Measurements from ENCODE around the gene ATPAF1. TPM values are rescaled to one million over a fixed set of nuclear protein-coding genes. Genes with fewer than 3 reads are reported as not detected.

ATPAF1 gene
- total and polyA plus RNA-seq, 9 donors: 42.5 to 59.4 (median 50.8) TPM

GRCh38 chr1:46639547-46639946 lies 28.6 kb downstream of the ATPAF1 start:
- Histone ChIP-seq H3K9me3 (replicated peaks; ENCODE audit: control insufficient read depth, low read depth, low read length) (no peaks in the 10 kb centered on the region), H3K27me3 (ENCODE audit: control insufficient read depth, insufficient read depth, low read length) (no peaks in the 10 kb centered on the region), H3K27ac (ENCODE audit: low read length) (no peak overlapping the region), H3K4me1 (ENCODE audit: control insufficient read depth, insufficient read depth, low read length) (no peaks in the 10 kb centered on the region), H3K36me3 (ENCODE audit: control insufficient read depth, insufficient read depth, low read length) (peaks cover 35% of the 10 kb centered on the region), H3K4me3 (ENCODE audit: low read length) (no peak overlapping the region)
- DNase-seq: no peak
- WGBS (ENCODE audit: insufficient coverage): no CpG with 5 or more reads among the region's 1 CpG

- no peaks in the 10 kb centered on the region for H3K27me3 ChIP-seq (ENCODE audit: control insufficient read depth, insufficient read depth, low read length)
- DNase-seq: no peak
- H3K4me1 ChIP-seq (ENCODE audit: control insufficient read depth, insufficient read depth, low read length): no peaks in the 10 kb centered on the region
- H3K36me3 ChIP-seq (ENCODE audit: control insufficient read depth, insufficient read depth, low read length): peaks cover 41% of the 10 kb centered on the region
- no peaks in the 10 kb centered on the region for H3K9me3 ChIP-seq (replicated peaks; ENCODE audit: control insufficient read depth, low read depth, low read length)
- no peak overlapping the region for H3K4me3 ChIP-seq (ENCODE audit: low read length)
- H3K27ac ChIP-seq (ENCODE audit: low read length): no peak overlapping the region
Observed at GRCh38 chr1:46638921-46639320, 29.2 kb downstream of the ATPAF1 start.

GRCh38 chr1:46637444-46638083 lies 30.6 kb downstream of the ATPAF1 start:
- Histone ChIP-seq H3K4me3 (ENCODE audit: low read length) (no peak overlapping the region), H3K27ac (ENCODE audit: low read length) (no peak overlapping the region), H3K27me3 (ENCODE audit: control insufficient read depth, insufficient read depth, low read length) (no peaks in the 10 kb centered on the region), H3K36me3 (ENCODE audit: control insufficient read depth, insufficient read depth, low read length) (peaks cover 46% of the 10 kb centered on the region), H3K9me3 (replicated peaks; ENCODE audit: control insufficient read depth, low read depth, low read length) (no peaks in the 10 kb centered on the region), H3K4me1 (ENCODE audit: control insufficient read depth, insufficient read depth, low read length) (no peaks in the 10 kb centered on the region)
- DNase-seq: peak; percentile 36
- WGBS (ENCODE audit: insufficient coverage): no CpG with 5 or more reads among the region's 2 CpGs

- WGBS (ENCODE audit: insufficient coverage): 100% methylated on average over 1 of the region's 2 CpGs
- Histone ChIP-seq H3K27me3 (ENCODE audit: control insufficient read depth, insufficient read depth, low read length) (no peaks in the 10 kb centered on the region), H3K36me3 (ENCODE audit: control insufficient read depth, insufficient read depth, low read length) (peaks cover 48% of the 10 kb centered on the region)
Observed at GRCh38 chr1:46635205-46635604, 33.0 kb downstream of the ATPAF1 start.

GRCh38 chr1:46630719-46631118 lies 37.4 kb downstream of the ATPAF1 start:
- 86% methylated on average over 1 of the region's 2 CpGs for WGBS (ENCODE audit: insufficient coverage)
- Histone ChIP-seq H3K9me3 (replicated peaks; ENCODE audit: control insufficient read depth, low read depth, low read length) (no peaks in the 10 kb centered on the region), H3K36me3 (ENCODE audit: control insufficient read depth, insufficient read depth, low read length) (peaks cover 44% of the 10 kb centered on the region), H3K27me3 (ENCODE audit: control insufficient read depth, insufficient read depth, low read length) (no peaks in the 10 kb centered on the region), H3K4me3 (ENCODE audit: low read length) (no peak overlapping the region), H3K4me1 (ENCODE audit: control insufficient read depth, insufficient read depth, low read length) (no peaks in the 10 kb centered on the region), H3K27ac (ENCODE audit: low read length) (no peak overlapping the region)
- no peak for DNase-seq

More at GRCh38 chr1:46635205-46635604, 33.0 kb downstream of the ATPAF1 start:
- Histone ChIP-seq H3K27ac (ENCODE audit: low read length) (no peak overlapping the region), H3K4me1 (ENCODE audit: control insufficient read depth, insufficient read depth, low read length) (no peaks in the 10 kb centered on the region), H3K9me3 (replicated peaks; ENCODE audit: control insufficient read depth, low read depth, low read length) (no peaks in the 10 kb centered on the region), H3K4me3 (ENCODE audit: low read length) (no peak overlapping the region)
- DNase-seq: no peak

GRCh38 chr1:46623743-46624644 lies 44.2 kb downstream of the ATPAF1 start:
- 43% methylated on average over 1 of the region's 4 CpGs for WGBS (ENCODE audit: insufficient coverage)
- no peak for DNase-seq
- Histone ChIP-seq H3K9me3 (replicated peaks; ENCODE audit: control insufficient read depth, low read depth, low read length) (no peaks in the 10 kb centered on the region), H3K4me1 (ENCODE audit: control insufficient read depth, insufficient read depth, low read length) (no peaks in the 10 kb centered on the region), H3K27me3 (ENCODE audit: control insufficient read depth, insufficient read depth, low read length) (no peaks in the 10 kb centered on the region), H3K27ac (ENCODE audit: low read length) (no peak overlapping the region), H3K4me3 (ENCODE audit: low read length) (no peak overlapping the region), H3K36me3 (ENCODE audit: control insufficient read depth, insufficient read depth, low read length) (no peaks in the 10 kb centered on the region)

GRCh38 chr1:46622344-46622743 lies 45.8 kb downstream of the ATPAF1 start:
- 31% methylated on average over 3 of the region's 3 CpGs for WGBS (ENCODE audit: insufficient coverage)
- H3K4me1 ChIP-seq (ENCODE audit: control insufficient read depth, insufficient read depth, low read length): peaks cover under 1% of the 10 kb centered on the region
- peak; percentile 35 for DNase-seq
- no peak overlapping the region for H3K27ac ChIP-seq (ENCODE audit: low read length)
- no peaks in the 10 kb centered on the region for H3K9me3 ChIP-seq (replicated peaks; ENCODE audit: control insufficient read depth, low read depth, low read length)
- no peak overlapping the region for H3K4me3 ChIP-seq (ENCODE audit: low read length)
- peaks cover 3% of the 10 kb centered on the region for H3K27me3 ChIP-seq (ENCODE audit: control insufficient read depth, insufficient read depth, low read length)
- H3K36me3 ChIP-seq (ENCODE audit: control insufficient read depth, insufficient read depth, low read length): no peaks in the 10 kb centered on the region

GRCh38 chr1:46621930-46622329 lies 46.2 kb downstream of the ATPAF1 start:
- no peaks in the 10 kb centered on the region for H3K9me3 ChIP-seq (replicated peaks; ENCODE audit: control insufficient read depth, low read depth, low read length)

GRCh38 chr1:46619656-46620258 lies 48.4 kb downstream of the ATPAF1 start:
- no peaks in the 10 kb centered on the region for H3K9me3 ChIP-seq (replicated peaks; ENCODE audit: control insufficient read depth, low read depth, low read length)
- H3K27me3 ChIP-seq (ENCODE audit: control insufficient read depth, insufficient read depth, low read length): peaks cover 3% of the 10 kb centered on the region
- no peak overlapping the region for H3K4me3 ChIP-seq (ENCODE audit: low read length)
- no peak for DNase-seq
- 88% methylated on average over 5 of the region's 5 CpGs for WGBS (ENCODE audit: insufficient coverage)
- peaks cover 19% of the 10 kb centered on the region for H3K4me1 ChIP-seq (ENCODE audit: control insufficient read depth, insufficient read depth, low read length)
- H3K27ac ChIP-seq (ENCODE audit: low read length): no peak overlapping the region
- H3K36me3 ChIP-seq (ENCODE audit: control insufficient read depth, insufficient read depth, low read length): no peaks in the 10 kb centered on the region

More at GRCh38 chr1:46621930-46622329, 46.2 kb downstream of the ATPAF1 start:
- H3K27ac ChIP-seq (ENCODE audit: low read length): no peak overlapping the region
- H3K36me3 ChIP-seq (ENCODE audit: control insufficient read depth, insufficient read depth, low read length): no peaks in the 10 kb centered on the region
- no peak overlapping the region for H3K4me3 ChIP-seq (ENCODE audit: low read length)
- WGBS (ENCODE audit: insufficient coverage): 63% methylated on average over 2 of the region's 7 CpGs
- H3K4me1 ChIP-seq (ENCODE audit: control insufficient read depth, insufficient read depth, low read length): peaks cover 4% of the 10 kb centered on the region
- DNase-seq: no peak
- peaks cover 3% of the 10 kb centered on the region for H3K27me3 ChIP-seq (ENCODE audit: control insufficient read depth, insufficient read depth, low read length)

GRCh38 chr1:46618754-46619415 lies 49.3 kb downstream of the ATPAF1 start:
- Histone ChIP-seq H3K4me3 (ENCODE audit: low read length) (no peak overlapping the region), H3K27ac (ENCODE audit: low read length) (no peak overlapping the region), H3K27me3 (ENCODE audit: control insufficient read depth, insufficient read depth, low read length) (peaks cover 3% of the 10 kb centered on the region), H3K9me3 (replicated peaks; ENCODE audit: control insufficient read depth, low read depth, low read length) (no peaks in the 10 kb centered on the region), H3K4me1 (ENCODE audit: control insufficient read depth, insufficient read depth, low read length) (peaks cover 27% of the 10 kb centered on the region), H3K36me3 (ENCODE audit: control insufficient read depth, insufficient read depth, low read length) (no peaks in the 10 kb centered on the region)
- WGBS (ENCODE audit: insufficient coverage): no CpG with 5 or more reads among the region's 4 CpGs
- no peak for DNase-seq
